AG09319 (cell line): Measurements from ENCODE around the gene LMBR1.
"Not testable (repeated sequence)": the region's sequence is repeated elsewhere in the genome, so short reads cannot be mapped to it uniquely, and the experiment has no call there.

Source experiments
- DNase-seq: peaks from one replicate; pipeline ENCODE4 v3.0.0-alpha.2; 2010; ENCODE audit warnings: low read depth; ENCODE audit errors: extremely low read depth
- TF ChIP-seq, protein P1 (sequence below): IDR thresholded peaks from 2 replicates; pipeline ENCODE4 v1.5.1; 2011; ENCODE audit warnings: low read depth, mild to moderate bottlenecking, inconsistent platforms, low read length, moderate library complexity

The LMBR1 gene

DNA sequence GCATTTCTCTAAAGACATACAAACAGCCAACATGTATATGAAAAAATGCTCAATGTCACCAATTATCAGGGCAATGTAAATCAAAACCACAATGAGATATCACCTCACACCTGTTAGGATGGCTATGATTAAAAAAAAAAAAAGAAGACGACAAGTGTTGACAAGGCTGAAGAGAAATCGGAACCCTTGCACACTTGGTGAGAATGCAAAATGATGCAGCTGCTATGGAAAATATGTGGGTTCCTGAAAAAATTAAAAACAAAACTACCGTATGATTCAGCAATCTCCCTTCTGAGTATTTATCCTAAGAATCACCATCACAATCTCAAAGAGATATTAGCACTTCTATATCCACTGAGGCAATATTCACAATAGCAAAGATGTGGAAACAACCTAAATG lies 11.3 kb downstream of the LMBR1 start:
- TF ChIP-seq, protein P1, sequence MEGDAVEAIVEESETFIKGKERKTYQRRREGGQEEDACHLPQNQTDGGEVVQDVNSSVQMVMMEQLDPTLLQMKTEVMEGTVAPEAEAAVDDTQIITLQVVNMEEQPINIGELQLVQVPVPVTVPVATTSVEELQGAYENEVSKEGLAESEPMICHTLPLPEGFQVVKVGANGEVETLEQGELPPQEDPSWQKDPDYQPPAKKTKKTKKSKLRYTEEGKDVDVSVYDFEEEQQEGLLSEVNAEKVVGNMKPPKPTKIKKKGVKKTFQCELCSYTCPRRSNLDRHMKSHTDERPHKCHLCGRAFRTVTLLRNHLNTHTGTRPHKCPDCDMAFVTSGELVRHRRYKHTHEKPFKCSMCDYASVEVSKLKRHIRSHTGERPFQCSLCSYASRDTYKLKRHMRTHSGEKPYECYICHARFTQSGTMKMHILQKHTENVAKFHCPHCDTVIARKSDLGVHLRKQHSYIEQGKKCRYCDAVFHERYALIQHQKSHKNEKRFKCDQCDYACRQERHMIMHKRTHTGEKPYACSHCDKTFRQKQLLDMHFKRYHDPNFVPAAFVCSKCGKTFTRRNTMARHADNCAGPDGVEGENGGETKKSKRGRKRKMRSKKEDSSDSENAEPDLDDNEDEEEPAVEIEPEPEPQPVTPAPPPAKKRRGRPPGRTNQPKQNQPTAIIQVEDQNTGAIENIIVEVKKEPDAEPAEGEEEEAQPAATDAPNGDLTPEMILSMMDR, result no peak
- DNase-seq, result no peak

DNA sequence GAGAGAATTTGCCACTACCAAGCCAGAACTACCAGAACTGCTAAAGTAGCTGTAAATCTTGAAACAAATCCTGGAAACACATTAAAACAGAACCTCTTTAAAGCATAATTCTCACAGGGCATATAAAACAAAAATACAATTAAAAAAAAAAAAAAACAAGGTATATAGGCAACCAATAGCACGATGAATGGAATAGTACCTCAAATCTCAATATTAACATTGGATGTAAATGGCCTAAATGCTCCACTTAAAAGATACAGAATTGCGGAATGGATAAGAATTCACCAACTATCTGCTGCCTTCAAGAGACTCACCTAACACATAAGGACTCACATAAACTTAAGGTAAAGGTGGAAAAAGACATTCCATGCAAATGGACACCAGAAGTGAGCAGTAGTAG lies 17.2 kb downstream of the LMBR1 start:
- no peak for DNase-seq
- TF ChIP-seq, protein P1, result no peak

DNA sequence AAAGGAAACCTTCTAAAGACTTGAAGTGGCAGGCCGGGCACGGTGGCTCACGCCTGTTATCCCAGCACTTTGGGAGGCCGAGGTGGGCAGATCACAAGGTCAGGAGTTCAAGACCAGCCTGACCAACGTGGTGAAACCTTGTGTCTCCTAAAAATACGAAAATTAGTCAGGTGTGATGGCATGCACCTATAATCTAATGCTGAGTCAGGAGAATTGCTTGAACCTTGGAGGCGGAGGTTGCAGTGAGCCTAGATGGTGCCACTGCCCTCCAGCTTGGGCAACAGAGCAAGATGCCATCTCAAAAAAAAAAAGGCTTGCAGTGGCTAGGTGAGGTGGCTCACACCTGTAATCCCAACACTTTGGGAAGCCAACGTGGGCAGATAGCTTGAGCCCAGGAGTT lies 24.6 kb downstream of the LMBR1 start:
- not testable (repeated sequence) for DNase-seq

DNA sequence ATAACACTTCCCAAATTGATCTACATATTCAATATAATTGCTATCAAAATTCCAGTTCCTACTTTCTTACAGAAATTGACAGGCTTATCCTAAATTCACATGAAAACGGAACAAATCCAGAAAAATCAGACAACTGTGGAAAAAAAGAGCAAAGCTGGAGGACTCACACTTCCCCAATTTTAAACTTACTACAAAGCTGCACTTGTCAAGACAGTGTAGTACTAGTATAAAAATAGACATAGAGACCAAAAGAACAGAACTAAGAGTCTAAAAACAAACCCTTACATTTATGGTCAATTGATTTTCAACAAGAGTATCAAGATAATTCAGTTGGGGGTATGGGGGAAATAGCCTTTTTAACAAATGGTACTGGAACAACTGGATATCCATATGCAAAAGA lies 27.5 kb downstream of the LMBR1 start:
- DNase-seq, result no peak
- TF ChIP-seq, protein P1, result no peak

DNA sequence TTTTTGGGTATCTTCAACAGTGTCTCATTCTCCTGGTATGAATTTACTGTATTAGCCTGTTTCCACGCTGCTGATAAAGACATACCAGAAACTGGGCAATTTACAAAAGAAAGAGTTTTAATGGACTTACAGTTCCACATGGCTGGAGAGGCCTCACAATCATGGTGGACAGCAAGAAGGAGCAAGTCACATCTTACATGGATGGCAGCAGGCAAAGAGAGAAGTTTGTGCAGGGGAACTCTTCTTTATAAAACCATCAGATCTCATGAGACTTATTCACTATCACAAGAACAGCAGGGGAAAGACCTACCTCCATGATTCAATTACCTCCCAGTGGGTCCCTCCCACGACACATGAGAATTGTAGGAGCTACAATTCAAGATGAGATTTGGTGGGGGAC lies 31.0 kb downstream of the LMBR1 start:
- not testable (repeated sequence) for DNase-seq

DNA sequence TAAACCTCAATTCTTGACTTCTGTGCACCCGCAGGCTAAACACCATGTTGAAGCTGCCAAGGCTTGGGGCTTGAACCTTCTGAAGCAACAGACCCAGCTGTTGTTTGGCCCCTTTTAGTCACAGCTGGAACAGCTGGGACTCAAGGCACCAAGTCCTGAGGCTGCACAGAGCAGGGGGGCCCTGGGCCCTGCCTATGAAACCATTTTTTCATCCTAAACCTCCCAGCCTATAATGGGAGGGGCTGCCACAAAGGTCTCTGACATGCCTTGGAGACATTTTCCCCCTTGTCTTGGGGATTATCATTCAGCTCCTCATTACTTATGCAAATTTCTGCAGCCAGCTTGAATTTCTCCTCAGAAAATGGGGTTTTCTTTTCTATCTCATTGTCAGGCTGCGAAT lies 31.8 kb downstream of the LMBR1 start:
- TF ChIP-seq, protein P1, result no peak
- DNase-seq, result no peak

DNA sequence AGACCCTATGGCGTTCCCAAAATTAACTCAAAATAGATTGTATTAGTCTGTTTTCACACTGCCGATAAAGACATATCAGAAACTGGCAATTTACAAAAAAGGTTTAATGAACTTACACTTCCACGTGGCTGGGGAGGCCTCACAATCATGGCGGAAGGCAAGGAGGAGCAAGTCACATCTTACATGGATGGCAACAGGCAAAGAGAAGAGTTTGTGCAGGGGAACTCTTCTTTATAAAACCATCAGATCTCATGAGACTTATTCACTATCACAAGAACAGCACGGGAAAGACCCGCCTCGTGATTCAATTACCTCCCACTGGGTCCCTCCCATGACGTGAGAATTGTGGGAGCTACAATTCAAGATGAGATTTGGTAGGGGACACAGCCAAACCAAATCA lies 32.9 kb downstream of the LMBR1 start:
- DNase-seq, result not testable (repeated sequence)

DNA sequence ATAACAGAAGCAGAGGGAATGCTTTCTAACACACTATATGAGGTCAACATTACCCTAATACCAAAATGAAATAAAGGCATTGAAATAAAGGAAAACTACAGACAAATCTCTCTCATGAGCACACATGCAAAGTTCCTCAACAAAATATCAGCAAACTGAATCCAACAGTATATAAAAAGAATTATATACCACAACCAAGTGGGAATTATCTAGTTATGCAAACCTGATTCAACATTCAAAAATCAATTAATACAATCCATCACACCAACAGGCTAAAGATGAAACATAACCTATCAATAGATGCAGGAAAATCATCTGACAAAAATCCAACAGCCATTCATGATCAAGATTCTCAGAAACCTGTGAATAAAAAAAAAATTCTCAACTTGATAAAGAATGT lies 34.5 kb downstream of the LMBR1 start:
- TF ChIP-seq, protein P1, result no peak

DNA sequence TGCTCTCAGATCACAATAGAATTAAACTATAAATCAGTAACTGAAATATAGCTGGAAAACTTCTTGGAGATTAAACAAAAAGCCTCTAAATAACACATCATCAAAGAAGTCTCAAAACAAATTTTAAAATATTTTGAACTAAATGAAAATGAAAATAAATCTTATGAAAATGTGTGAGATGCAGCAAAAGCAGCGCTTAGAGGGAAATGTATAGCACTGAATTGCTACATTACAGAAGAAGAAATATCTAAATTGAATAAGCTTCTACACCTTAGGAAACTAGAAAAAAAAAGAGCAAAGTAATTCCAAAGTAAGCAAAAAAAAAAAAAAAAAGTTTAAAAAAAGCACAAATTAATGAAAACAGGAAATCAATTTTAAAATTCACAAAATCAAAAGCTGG lies 35.2 kb downstream of the LMBR1 start:
- no peak for DNase-seq
- TF ChIP-seq, protein P1, result no peak

More for the DNA sequence above, 34.5 kb downstream of the LMBR1 start:
- no peak for DNase-seq
